H1 (cell line): ENCODE results near the gene PRKCH. TPM values are rescaled to one million over a fixed set of nuclear protein-coding genes. Genes with fewer than 3 reads are reported as not detected.

ENCODE experiments used
- CTCF ChIA-PET: fragments of 300-600 bp; sonication (Branson Sonifier 250); formaldehyde crosslinking; loops from one replicate; lab custom pipeline; 2021; ENCODE audit not compliant: partially characterized antibody; lab: Charles Lee
- POLR2A ChIA-PET: fragments of 300-600 bp; sonication (Branson Sonifier 250); formaldehyde crosslinking; loops from one replicate; lab custom pipeline; 2021; ENCODE audit warnings: inconsistent platforms; ENCODE audit not compliant: partially characterized antibody; lab: Charles Lee
- DNase-seq, 2 experiments: peaks; one replicate each; pipeline versions ENCODE4 v3.0.0 to v3.0.0-alpha.2; 2010 to 2022; ENCODE audit warnings: low spot score in 2 of 2, low read depth in 1 of 2, mixed read lengths in 1 of 2
- FAIRE-seq: peaks from 2 replicates; lab custom pipeline; 2011; peaks lifted over from hg19 to GRCh38; lab: Jason Lieb, UNC
- H2AFZ ChIP-seq: 2 replicates; pipeline ENCODE4 v1.8.1; 2012; ENCODE audit warnings: low read length, inconsistent platforms
- H2AK5ac ChIP-seq: 2 replicates; pipeline ENCODE4 v1.6.1; 2013; ENCODE audit warnings: low read depth, low read length
- H2BK120ac ChIP-seq: replicated peaks from 2 replicates; pipeline ENCODE3; 2013; ENCODE audit warnings: low read depth, low read length, inconsistent platforms
- H2BK12ac ChIP-seq: 2 replicates; pipeline ENCODE4 v1.6.1; 2013; ENCODE audit warnings: low read depth, low read length
- H2BK15ac ChIP-seq: 2 replicates; pipeline ENCODE4 v1.6.1; 2013; ENCODE audit warnings: low read length
- H2BK20ac ChIP-seq: 2 replicates; pipeline ENCODE4 v1.6.1; 2013; ENCODE audit warnings: low read length
- H2BK5ac ChIP-seq: 2 replicates; pipeline ENCODE4 v1.6.1; 2013; ENCODE audit warnings: low read depth, low read length
- H3K14ac ChIP-seq: 2 replicates; pipeline ENCODE4 v1.6.1; 2013; ENCODE audit warnings: inconsistent platforms; ENCODE audit not compliant: insufficient read length
- H3K18ac ChIP-seq: 2 replicates; pipeline ENCODE4 v1.6.1; 2013; ENCODE audit warnings: low read length; ENCODE audit errors: extremely low read depth
- H3K23ac ChIP-seq: 2 replicates; pipeline ENCODE4 v1.6.1; 2013; ENCODE audit warnings: inconsistent platforms; ENCODE audit not compliant: insufficient read length
- H3K23me2 ChIP-seq: 2 replicates; pipeline ENCODE4 v1.6.1; 2013; ENCODE audit warnings: low read depth, low read length
- H3K27ac ChIP-seq: 2 replicates; pipeline ENCODE4 v1.6.1; 2011; ENCODE audit warnings: low read depth, low read length, inconsistent platforms
- H3K27me3 ChIP-seq, 4 experiments: replicated peaks in 1 of 4; 1 replicate in 1 of 4; 2 replicates in 3 of 4; pipeline versions ENCODE4 v1.6.1 to v1.8.1; 2011 to 2013; ENCODE audit warnings: low read length in 3 of 4, mild to moderate bottlenecking in 3 of 4, inconsistent platforms in 2 of 4, mixed read lengths in 2 of 4, moderate library complexity in 1 of 4; ENCODE audit not compliant: control insufficient read depth in 3 of 4, insufficient read depth in 3 of 4; ENCODE audit errors: extremely low read depth in 1 of 4
- H3K36me3 ChIP-seq, 4 experiments: 2 replicates each; pipeline versions ENCODE4 v1.6.1 to v1.8.1; 2011 to 2013; ENCODE audit warnings: mild to moderate bottlenecking in 4 of 4, low read length in 3 of 4, moderate library complexity in 2 of 4, control low read depth in 1 of 4, inconsistent platforms in 1 of 4; ENCODE audit not compliant: insufficient read depth in 4 of 4, control insufficient read depth in 2 of 4
- H3K4ac ChIP-seq: replicated peaks from 2 replicates; pipeline ENCODE3; 2013; ENCODE audit warnings: low read length, low read depth, mixed read lengths, inconsistent platforms; ENCODE audit not compliant: insufficient read length
- H3K4me1 ChIP-seq, 4 experiments: replicated peaks in 1 of 4; 1 replicate in 1 of 4; 2 replicates in 3 of 4; pipeline versions ENCODE4 v1.6.1 to v1.8.1; 2011 to 2013; ENCODE audit warnings: low read length in 3 of 4, inconsistent platforms in 2 of 4, mixed read lengths in 1 of 4; ENCODE audit not compliant: insufficient read depth in 4 of 4, control insufficient read depth in 3 of 4
- H3K4me2 ChIP-seq, 2 experiments: 2 replicates each; pipeline versions ENCODE4 v1.6.1 to v1.8.1; 2011 to 2013; ENCODE audit warnings: low read depth in 2 of 2, low read length in 2 of 2, control low read depth in 1 of 2, inconsistent platforms in 1 of 2, mild to moderate bottlenecking in 1 of 2; ENCODE audit not compliant: insufficient read depth in 1 of 2
- H3K4me3 ChIP-seq, 4 experiments: fragments of 200-600, 300-600 bp in 1 of 4; sonication (generic), shearing (Covaris generic), sonication (Bioruptor Twin) in 1 of 4; 2 replicates each; pipeline versions ENCODE4 v1.5.1 to v1.8.1; 2011 to 2016; ENCODE audit warnings: low read length in 4 of 4, low read depth in 3 of 4, control low read depth in 2 of 4, inconsistent platforms in 2 of 4, mild to moderate bottlenecking in 2 of 4, mixed read lengths in 1 of 4, moderate library complexity in 1 of 4; ENCODE audit not compliant: insufficient read depth in 2 of 4; ENCODE audit errors: extremely low read depth in 1 of 4
- H3K56ac ChIP-seq: replicated peaks from 2 replicates; pipeline ENCODE3; 2013; ENCODE audit warnings: low read depth, mild to moderate bottlenecking, mixed read lengths, low read length, inconsistent platforms; ENCODE audit not compliant: insufficient read length
- H3K79me1 ChIP-seq: 2 replicates; pipeline ENCODE4 v1.6.1; 2013; ENCODE audit warnings: low read depth, low read length, control low read depth
- H3K79me2 ChIP-seq, 2 experiments: 2 replicates each; pipeline versions ENCODE4 v1.6.1 to v1.8.1; 2012 to 2013; ENCODE audit warnings: low read length in 2 of 2, mild to moderate bottlenecking in 2 of 2, inconsistent platforms in 1 of 2; ENCODE audit not compliant: insufficient read depth in 2 of 2, control insufficient read depth in 1 of 2
- H3K9ac ChIP-seq, 4 experiments: replicated peaks in 1 of 4; 1 replicate in 1 of 4; 2 replicates in 3 of 4; pipeline versions ENCODE4 v1.6.1 to v1.8.1; 2011 to 2013; ENCODE audit warnings: low read depth in 3 of 4, low read length in 3 of 4, control low read depth in 2 of 4, mild to moderate bottlenecking in 2 of 4, moderate library complexity in 2 of 4, inconsistent platforms in 1 of 4; ENCODE audit errors: extremely low read depth in 1 of 4
- H3K9me3 ChIP-seq, 2 experiments: 2 replicates each; pipeline versions ENCODE4 v1.6.1 to v1.8.1; 2012 to 2013; ENCODE audit warnings: mild to moderate bottlenecking in 2 of 2, moderate library complexity in 2 of 2, control low read depth in 1 of 2, inconsistent platforms in 1 of 2, low read depth in 1 of 2, low read length in 1 of 2, mixed read lengths in 1 of 2; ENCODE audit not compliant: insufficient read depth in 2 of 2
- H4K20me1 ChIP-seq, 2 experiments: replicated peaks in 1 of 2; 2 replicates each; pipeline versions ENCODE3 to v1.8.1; 2011 to 2013; ENCODE audit warnings: inconsistent platforms in 2 of 2, low read length in 2 of 2, mild to moderate bottlenecking in 1 of 2; ENCODE audit not compliant: insufficient read depth in 2 of 2, control insufficient read depth in 1 of 2
- H4K5ac ChIP-seq: 2 replicates; pipeline ENCODE4 v1.6.1; 2013; ENCODE audit warnings: low read length, low read depth, mixed read lengths, inconsistent platforms; ENCODE audit not compliant: insufficient read length
- H4K8ac ChIP-seq: 2 replicates; pipeline ENCODE4 v1.8.0; 2013; ENCODE audit warnings: mild to moderate bottlenecking, moderate library complexity, low read length, inconsistent platforms; ENCODE audit not compliant: insufficient read depth; ENCODE audit errors: extremely low read depth
- H4K91ac ChIP-seq: replicated peaks from 2 replicates; pipeline ENCODE3; 2013; ENCODE audit warnings: low read length, mixed read lengths, inconsistent platforms; ENCODE audit not compliant: insufficient read length
- BCL11A ChIP-seq, 2 experiments: IDR thresholded peaks; one replicate each; pipeline ENCODE4 v1.6.1; 2011; ENCODE audit warnings: low read depth in 2 of 2, low read length in 2 of 2, mild to moderate bottlenecking in 2 of 2
- CHD2 ChIP-seq: IDR thresholded peaks from 2 replicates; pipeline ENCODE4 v1.6.1; 2012; ENCODE audit warnings: low read length, improper control_type of control experiment
- HDAC2 ChIP-seq, 2 experiments: fragments of 300-600 bp in 1 of 2; sonication (generic) in 1 of 2; IDR thresholded peaks; 2 replicates each; pipeline ENCODE4 v1.6.1; 2011 to 2012; ENCODE audit warnings: low read depth in 2 of 2, low read length in 2 of 2, mild to moderate bottlenecking in 2 of 2, moderate library complexity in 2 of 2, borderline replicate concordance in 1 of 2, inconsistent platforms in 1 of 2
- NANOG ChIP-seq: IDR thresholded peaks from 2 replicates; pipeline ENCODE4 v1.6.1; 2011; ENCODE audit warnings: low read length, low read depth, mild to moderate bottlenecking, inconsistent platforms; ENCODE audit not compliant: insufficient read depth, poor library complexity, severe bottlenecking
- RBBP5 ChIP-seq: IDR thresholded peaks from 2 replicates; pipeline ENCODE4 v1.7.1; 2012; ENCODE audit warnings: low read depth, mild to moderate bottlenecking, inconsistent platforms, low read length, moderate library complexity, borderline replicate concordance
- RFX5 ChIP-seq: IDR thresholded peaks from 2 replicates; pipeline ENCODE4 v1.6.1; 2011; ENCODE audit warnings: low read depth, low read length, improper control_type of control experiment, borderline replicate concordance
- RNF2 ChIP-seq: fragments of 200-900, 300-1000 bp; sonication (generic); IDR thresholded peaks from 2 replicates; pipeline ENCODE4 v1.7.1; 2016; ENCODE audit warnings: borderline replicate concordance, low read depth, mild to moderate bottlenecking, antibody characterized with exemption, low read length; ENCODE audit not compliant: poor library complexity, severe bottlenecking; ENCODE audit errors: missing control alignments
- SIN3A ChIP-seq, 2 experiments: IDR thresholded peaks in 1 of 2; conservative IDR thresholded peaks in 1 of 2; 2 replicates each; pipeline ENCODE4 v1.6.1; 2011 to 2012; ENCODE audit warnings: low read length in 2 of 2, improper control_type of control experiment in 1 of 2, low read depth in 1 of 2, mild to moderate bottlenecking in 1 of 2
- SIRT6 ChIP-seq: IDR thresholded peaks from one replicate; pipeline ENCODE4 v1.7.1; 2012; ENCODE audit warnings: low read length, inconsistent platforms
- SUZ12 ChIP-seq: fragments of 200-600 bp; sonication (generic); IDR thresholded peaks from 2 replicates; pipeline ENCODE4 v1.6.1; 2012; ENCODE audit warnings: mild to moderate bottlenecking, inconsistent platforms, low read length, moderate library complexity, mixed read lengths
- TBP ChIP-seq: IDR thresholded peaks from 2 replicates; pipeline ENCODE4 v1.6.1; 2011; ENCODE audit warnings: low read depth, low read length, improper control_type of control experiment
- TEAD4 ChIP-seq: IDR thresholded peaks from 2 replicates; pipeline ENCODE4 v1.6.1; 2012; ENCODE audit warnings: low read depth, low read length, inconsistent platforms, mixed read lengths
- YY1 ChIP-seq: IDR thresholded peaks from 2 replicates; pipeline ENCODE4 v1.6.1; 2011; ENCODE audit warnings: low read depth, mild to moderate bottlenecking, low read length
- WGBS, 2 experiments: shearing (Covaris generic) in 1 of 2; methylation state at CpG; one replicate each; pipeline versions ENCODE4 v1.1.6 to v1.1.7; 2013 to 2015; ENCODE audit warnings: low lambda C conversion rate in 2 of 2, mixed read lengths in 2 of 2, inconsistent platforms in 1 of 2, low coverage in 1 of 2, missing lambda C conversion rate in 1 of 2; ENCODE audit not compliant: insufficient replicate concordance in 2 of 2, insufficient coverage in 1 of 2, insufficient read length in 1 of 2; ENCODE audit errors: extremely low coverage in 1 of 2, missing lambda C conversion rate in 1 of 2; 5-methylcytosine and 5-hydroxymethylcytosine counted together
- polyA plus RNA-seq, 7 experiments: library from polyadenylated mRNA; depleted of rRNA in 3 of 7; stranded (reverse) in 5 of 7; unstranded in 2 of 7; fragments of >200 nt in 5 of 7; fragments of 200-250 nt in 2 of 7; gene quantifications; 1 replicate in 5 of 7; 2 replicates in 1 of 7; 4 replicates in 1 of 7; pipeline versions ENCODE4 v1.2.1 to v1.2.3, GENCODE V29; 2011 to 2013; ENCODE audit warnings: missing spikeins in 2 of 7, mixed read lengths in 2 of 7
- total RNA-seq: library from RNA; stranded (reverse); fragmentation: NEBNext Ultra II Directional; extraction: Animal tissue kit (Norgen Biotek cat#: 25700); gene quantifications from 2 replicates; pipeline ENCODE4 v1.2.1, GENCODE V29; 2021

PRKCH gene
- total and polyA plus RNA-seq, 2 of the 8 experiments (the other 6 are each of a cell fraction or from before 2014, with no cell fraction given), result 6.4 to 7.0 TPM

DNA sequence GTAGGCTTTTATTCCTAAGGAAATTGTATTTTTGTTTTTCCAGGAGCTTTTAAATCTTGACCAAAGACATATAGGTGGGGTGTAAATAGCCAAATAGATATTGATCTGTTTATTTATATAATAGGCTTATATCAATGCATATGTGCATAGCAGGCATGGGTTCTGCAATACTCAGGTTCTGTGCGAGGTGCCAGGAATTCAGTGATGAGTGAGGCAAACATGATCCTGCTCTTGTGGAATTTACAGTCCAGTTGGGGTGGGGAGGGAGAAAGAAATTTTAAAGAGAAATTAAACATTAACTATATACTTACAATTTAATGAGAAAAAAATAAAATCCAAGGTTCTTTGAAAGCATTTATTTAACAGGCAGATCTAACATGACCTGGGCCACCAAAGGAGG lies 213.7 kb downstream of the PRKCH start:
- Histone ChIP-seq H2BK120ac (no peak overlapping the region), H3K4me2 (no peak overlapping the region), H3K79me1 (no peaks in the 10 kb centered on the region), H2AFZ (no peak overlapping the region), H3K79me2 (no peaks in the 10 kb centered on the region), H3K4me1 (peaks cover 5 to 13% (median 11%) of the 10 kb centered on the region in 4 experiments; a peak in 5 of 7 replicates), H3K56ac (no peak overlapping the region), H3K4me3 (no peak overlapping the region), H2BK5ac (no peak overlapping the region), H2BK12ac (peak overlapping the region; percentile 51; the same call in 1 of the 2 replicates), H3K23me2 (no peaks in the 10 kb centered on the region), H4K5ac (no peak overlapping the region), H2BK15ac (no peak overlapping the region), H4K8ac (no peak overlapping the region), H3K27ac (no peak overlapping the region), H4K91ac (no peak overlapping the region), H2AK5ac (no peak overlapping the region; the same call in 1 of the 2 replicates), H4K20me1 (no peaks in the 10 kb centered on the region), H3K4ac (no peak overlapping the region), H3K27me3 (no peaks in the 10 kb centered on the region), H3K36me3 (no peaks in the 10 kb centered on the region), H2BK20ac (no peak overlapping the region), H3K9ac (no peak overlapping the region), H3K23ac (no peak overlapping the region), H3K9me3 (no peaks in the 10 kb centered on the region), H3K14ac (no peak overlapping the region), H3K18ac (no peak overlapping the region)
- FAIRE-seq (no peak), DNase-seq (no peak)
- POLR2A ChIA-PET, result interaction anchor here (1.0 to 1.5 kb wide), 2 partner anchors 16 to 36 kb away, joined by 3 read pairs; no protein-coding TSS in a partner anchor
- CTCF ChIA-PET, result interaction anchor here (1.3 to 1.6 kb wide), 2 partner anchors 34 to 303 kb away, joined by 4 read pairs; no protein-coding TSS in a partner anchor
- 95% methylated on average over 1 of the region's 1 CpG; no CpG with 5 or more reads in 1 of the 2 experiments for WGBS, 2 experiments
- TF ChIP-seq RFX5 (no peak), SIN3A (conservative IDR thresholded peaks at IDR 0.05 in 1 of 2, IDR thresholded peaks at IDR 0.05 in 1 of 2; ENCODE audit: low read depth in 1 of 2, low read length in 2 of 2) (no peak), RBBP5 (no peak), HDAC2 (IDR thresholded peaks at IDR 0.05; ENCODE audit: borderline replicate concordance in 1 of 2, low read depth in 2 of 2, low read length in 2 of 2) (no peak), SIRT6 (no peak), SUZ12 (no peak), TEAD4 (no peak), YY1 (no peak), NANOG (no peak), CHD2 (no peak), TBP (no peak), BCL11A (IDR thresholded peaks at IDR 0.05; ENCODE audit: low read depth in 2 of 2, low read length in 2 of 2) (no peak), RNF2 (no peak)
